Uterus (tissue), 2 donors: ENCODE results near the gene RPL36.

Source experiments
- POLR2A ChIP-seq, 2 donors: fragments of 450-650 bp; IDR thresholded peaks; one replicate each; pipeline ENCODE4 v1.6.1; 2016; ENCODE audit warnings: antibody characterized with exemption in 2 of 2, mild to moderate bottlenecking in 1 of 2, moderate library complexity in 1 of 2
- TF ChIP-seq, protein P1 (sequence below), 4 experiments: fragments of 200-600 bp in 2 of 4; fragments of 450-650 bp in 2 of 4; sonication (generic) in 2 of 4; IDR thresholded peaks; one replicate each; pipeline ENCODE4 v1.5.1; 2016 to 2019; ENCODE audit warnings: antibody characterized with exemption in 4 of 4, mild to moderate bottlenecking in 2 of 4, moderate library complexity in 1 of 4

DNA sequence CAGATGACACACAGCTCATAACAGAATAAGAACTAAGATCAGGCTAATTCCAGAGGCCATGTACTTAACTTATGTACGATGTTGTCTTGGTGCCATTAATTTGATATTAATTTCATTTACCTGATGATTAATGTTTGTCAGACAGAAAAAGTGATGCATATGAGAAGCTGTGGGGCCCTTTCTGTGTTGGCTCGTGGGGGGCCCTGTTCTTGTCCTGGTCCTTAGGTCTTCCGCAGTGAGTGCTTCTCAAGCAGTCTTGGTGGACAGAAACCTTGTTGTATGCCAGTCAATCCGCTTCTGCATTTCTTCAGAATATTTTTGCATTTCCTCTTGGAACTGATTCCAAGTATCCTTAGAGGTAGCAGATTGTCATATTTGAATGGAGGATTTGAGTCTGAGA, 47.0 kb upstream of the RPL36 start:
- TF ChIP-seq, protein P1, sequence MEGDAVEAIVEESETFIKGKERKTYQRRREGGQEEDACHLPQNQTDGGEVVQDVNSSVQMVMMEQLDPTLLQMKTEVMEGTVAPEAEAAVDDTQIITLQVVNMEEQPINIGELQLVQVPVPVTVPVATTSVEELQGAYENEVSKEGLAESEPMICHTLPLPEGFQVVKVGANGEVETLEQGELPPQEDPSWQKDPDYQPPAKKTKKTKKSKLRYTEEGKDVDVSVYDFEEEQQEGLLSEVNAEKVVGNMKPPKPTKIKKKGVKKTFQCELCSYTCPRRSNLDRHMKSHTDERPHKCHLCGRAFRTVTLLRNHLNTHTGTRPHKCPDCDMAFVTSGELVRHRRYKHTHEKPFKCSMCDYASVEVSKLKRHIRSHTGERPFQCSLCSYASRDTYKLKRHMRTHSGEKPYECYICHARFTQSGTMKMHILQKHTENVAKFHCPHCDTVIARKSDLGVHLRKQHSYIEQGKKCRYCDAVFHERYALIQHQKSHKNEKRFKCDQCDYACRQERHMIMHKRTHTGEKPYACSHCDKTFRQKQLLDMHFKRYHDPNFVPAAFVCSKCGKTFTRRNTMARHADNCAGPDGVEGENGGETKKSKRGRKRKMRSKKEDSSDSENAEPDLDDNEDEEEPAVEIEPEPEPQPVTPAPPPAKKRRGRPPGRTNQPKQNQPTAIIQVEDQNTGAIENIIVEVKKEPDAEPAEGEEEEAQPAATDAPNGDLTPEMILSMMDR (IDR thresholded peaks at IDR 0.05), result no peak
- TF ChIP-seq POLR2A (IDR thresholded peaks at IDR 0.05), result no peak
